ENCODE results near the gene TOMM34. TPM values are rescaled to one million over a fixed set of nuclear protein-coding genes. Genes with fewer than 3 reads are reported as not detected.

Gene TOMM34
- total RNA-seq, 1 donor from 2014 or later, result 23.7 TPM

- TF ChIP-seq CTCF (IDR thresholded peaks at IDR 0.05), result no peak
- Mint-ChIP-seq H3K9me3 (ENCODE audit: unreplicated experiment) (no peaks in the 10 kb centered on the region), H3K4me1 (ENCODE audit: unreplicated experiment) (peaks cover 44% of the 10 kb centered on the region), H3K36me3 (ENCODE audit: unreplicated experiment) (no peaks in the 10 kb centered on the region), H3K27me3 (ENCODE audit: unreplicated experiment) (no peaks in the 10 kb centered on the region), H3K4me3 (ENCODE audit: unreplicated experiment) (no peak overlapping the region), H3K27ac (ENCODE audit: unreplicated experiment) (no peak overlapping the region)
- no peak for DNase-seq (ENCODE audit: extremely low spot score, unreplicated experiment)
Observed at GRCh38 chr20:44962483-44962882, 2.3 kb upstream of the TOMM34 start.

GRCh38 chr20:44961870-44962267, 1.7 kb upstream of the TOMM34 start:
- no peaks in the 10 kb centered on the region for H3K27me3 Mint-ChIP-seq (ENCODE audit: unreplicated experiment)
- no peak for TF ChIP-seq CTCF (IDR thresholded peaks at IDR 0.05)
- H3K27ac Mint-ChIP-seq (ENCODE audit: unreplicated experiment), result no peak overlapping the region
- H3K36me3 Mint-ChIP-seq (ENCODE audit: unreplicated experiment), result no peaks in the 10 kb centered on the region
- DNase-seq (ENCODE audit: extremely low spot score, unreplicated experiment), result no peak
- no peak overlapping the region for H3K4me3 Mint-ChIP-seq (ENCODE audit: unreplicated experiment)
- no peaks in the 10 kb centered on the region for H3K9me3 Mint-ChIP-seq (ENCODE audit: unreplicated experiment)
- peaks cover 38% of the 10 kb centered on the region for H3K4me1 Mint-ChIP-seq (ENCODE audit: unreplicated experiment)

GRCh38 chr20:44961011-44961869, 1.0 kb upstream of the TOMM34 start:
- H3K9me3 Mint-ChIP-seq (ENCODE audit: unreplicated experiment), result no peaks in the 10 kb centered on the region
- peak overlapping the region; percentile 93 for H3K4me3 Mint-ChIP-seq (ENCODE audit: unreplicated experiment)
- no peak for DNase-seq (ENCODE audit: extremely low spot score, unreplicated experiment)
- no peaks in the 10 kb centered on the region for H3K27me3 Mint-ChIP-seq (ENCODE audit: unreplicated experiment)
- no peak overlapping the region for H3K27ac Mint-ChIP-seq (ENCODE audit: unreplicated experiment)
- peaks cover under 1% of the 10 kb centered on the region for H3K36me3 Mint-ChIP-seq (ENCODE audit: unreplicated experiment)
- H3K4me1 Mint-ChIP-seq (ENCODE audit: unreplicated experiment), result peaks cover 32% of the 10 kb centered on the region
- no peak for TF ChIP-seq CTCF (IDR thresholded peaks at IDR 0.05)

- no peak for DNase-seq (ENCODE audit: extremely low spot score, unreplicated experiment)
Observed at GRCh38 chr20:44959638-44960102, 527 bp downstream of the TOMM34 start.

More at GRCh38 chr20:44959638-44960102, 527 bp downstream of the TOMM34 start:
- H3K4me1 Mint-ChIP-seq (ENCODE audit: unreplicated experiment), result peaks cover 26% of the 10 kb centered on the region
- H3K9me3 Mint-ChIP-seq (ENCODE audit: unreplicated experiment), result no peaks in the 10 kb centered on the region
- peak overlapping the region; percentile 93 for H3K4me3 Mint-ChIP-seq (ENCODE audit: unreplicated experiment)
- H3K27ac Mint-ChIP-seq (ENCODE audit: unreplicated experiment), result peak overlapping the region; percentile 90
- H3K36me3 Mint-ChIP-seq (ENCODE audit: unreplicated experiment), result peaks cover 15% of the 10 kb centered on the region
- TF ChIP-seq CTCF (IDR thresholded peaks at IDR 0.05), result no peak
- no peaks in the 10 kb centered on the region for H3K27me3 Mint-ChIP-seq (ENCODE audit: unreplicated experiment)

Data from osteocyte (in vitro differentiated cells).